GM18511 (cell line): ENCODE results near the gene TNS2.
"Not testable (repeated sequence)": the region's sequence is repeated elsewhere in the genome, so short reads cannot be mapped to it uniquely, and the experiment has no call there.

Source experiments
- ATAC-seq: cut with Tn5 transposase; IDR thresholded peaks from one replicate; pipeline ENCODE4 v1.9.1; 2021; ENCODE audit warnings: mild to moderate bottlenecking, moderate library complexity; ENCODE audit not compliant: unreplicated experiment

TNS2 gene

GRCh38 chr12:53105256-53105655, 55.4 kb downstream of the TNS2 start:
- ATAC-seq: no peak

GRCh38 chr12:53105712-53106439, 56.0 kb downstream of the TNS2 start:
- ATAC-seq: no peak

- ATAC-seq: no peak
These were observed 57.3 kb downstream of the TNS2 start for GRCh38 chr12:53107122-53107521.

GRCh38 chr12:53112431-53112830, 62.6 kb downstream of the TNS2 start:
- ATAC-seq: not testable (repeated sequence)

- ATAC-seq: no peak
These were observed 63.4 kb downstream of the TNS2 start for GRCh38 chr12:53113136-53113705.

- no peak for ATAC-seq
These were observed 64.1 kb downstream of the TNS2 start for GRCh38 chr12:53113951-53114350.
